Measurements from ENCODE around the gene ALKBH6.

ALKBH6 gene

DNA sequence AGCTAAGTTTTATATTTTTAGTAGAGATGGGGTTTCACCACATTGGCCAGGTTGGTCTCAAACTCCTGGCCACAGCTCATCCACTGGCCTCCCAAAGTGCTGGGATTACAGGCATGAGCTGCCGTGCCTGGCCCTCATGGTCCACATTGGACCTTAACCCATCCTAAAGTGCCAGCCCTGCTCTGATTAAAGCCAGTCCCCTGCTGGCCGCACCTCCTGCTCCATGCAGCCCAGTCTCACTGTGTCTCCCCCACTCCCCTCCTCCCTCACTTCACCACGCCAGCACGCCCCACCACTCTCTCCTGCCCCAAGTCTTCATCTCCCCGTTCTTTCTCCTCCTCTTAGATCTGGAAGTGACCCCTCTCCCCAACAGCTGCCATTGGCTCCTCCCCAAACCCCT, 35.7 kb downstream of the ALKBH6 start:
- H3K27ac ChIP-seq: no peak overlapping the region
- H3K4me3 ChIP-seq (ENCODE audit: low read depth in 1 of 2, low read length in 1 of 2): no peak overlapping the region
- H3K4me1 ChIP-seq (ENCODE audit: control insufficient read depth in 1 of 2, insufficient read depth in 1 of 2, low read depth in 1 of 2, low read length in 1 of 2): no peaks in the 10 kb centered on the region
- TF ChIP-seq, protein P1, sequence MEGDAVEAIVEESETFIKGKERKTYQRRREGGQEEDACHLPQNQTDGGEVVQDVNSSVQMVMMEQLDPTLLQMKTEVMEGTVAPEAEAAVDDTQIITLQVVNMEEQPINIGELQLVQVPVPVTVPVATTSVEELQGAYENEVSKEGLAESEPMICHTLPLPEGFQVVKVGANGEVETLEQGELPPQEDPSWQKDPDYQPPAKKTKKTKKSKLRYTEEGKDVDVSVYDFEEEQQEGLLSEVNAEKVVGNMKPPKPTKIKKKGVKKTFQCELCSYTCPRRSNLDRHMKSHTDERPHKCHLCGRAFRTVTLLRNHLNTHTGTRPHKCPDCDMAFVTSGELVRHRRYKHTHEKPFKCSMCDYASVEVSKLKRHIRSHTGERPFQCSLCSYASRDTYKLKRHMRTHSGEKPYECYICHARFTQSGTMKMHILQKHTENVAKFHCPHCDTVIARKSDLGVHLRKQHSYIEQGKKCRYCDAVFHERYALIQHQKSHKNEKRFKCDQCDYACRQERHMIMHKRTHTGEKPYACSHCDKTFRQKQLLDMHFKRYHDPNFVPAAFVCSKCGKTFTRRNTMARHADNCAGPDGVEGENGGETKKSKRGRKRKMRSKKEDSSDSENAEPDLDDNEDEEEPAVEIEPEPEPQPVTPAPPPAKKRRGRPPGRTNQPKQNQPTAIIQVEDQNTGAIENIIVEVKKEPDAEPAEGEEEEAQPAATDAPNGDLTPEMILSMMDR (IDR thresholded peaks at IDR 0.05): no peak
- H3K9me3 ChIP-seq: no peaks in the 10 kb centered on the region
- no peaks in the 10 kb centered on the region for H3K36me3 ChIP-seq
- peaks cover 58% of the 10 kb centered on the region for H3K27me3 ChIP-seq

DNA sequence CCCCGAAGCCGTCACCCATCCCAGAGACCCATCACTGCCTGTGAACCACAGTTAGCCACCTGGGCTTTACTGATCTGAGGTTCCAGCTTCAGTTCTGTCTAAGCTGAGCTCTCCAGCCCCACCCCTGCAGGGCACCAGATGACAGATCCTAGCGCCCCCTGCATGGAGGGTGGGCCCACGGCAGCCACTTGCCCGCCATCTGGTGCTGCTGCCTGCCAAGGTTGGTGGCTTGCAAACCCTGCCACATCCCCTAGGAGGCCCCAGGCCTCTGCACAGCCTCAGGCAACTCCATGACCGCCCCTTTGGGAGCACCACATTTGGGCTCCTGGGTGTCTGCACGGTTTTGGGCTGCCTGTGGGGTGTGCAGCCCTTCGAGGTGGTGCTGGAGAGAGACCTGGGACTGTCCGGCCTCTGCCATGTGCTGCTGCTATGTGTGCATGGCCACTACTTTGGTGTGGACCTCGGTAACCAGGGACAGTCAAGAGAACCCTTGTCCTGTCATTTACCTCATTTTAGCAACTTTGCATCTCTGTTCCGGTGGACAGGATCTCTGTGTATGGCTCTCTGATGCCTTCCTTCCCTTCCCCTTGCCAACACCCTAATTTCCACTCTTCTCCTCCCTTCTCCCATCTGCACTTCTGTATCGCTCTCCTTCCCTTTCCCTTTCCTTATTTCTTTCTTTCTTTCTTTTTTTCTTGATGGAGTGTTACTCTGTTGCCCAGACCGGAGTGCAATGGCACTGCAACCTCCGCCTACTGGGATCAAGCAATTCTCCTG, 36.4 kb downstream of the ALKBH6 start:
- Histone ChIP-seq H3K27me3 (peaks cover 52% of the 10 kb centered on the region), H3K4me1 (ENCODE audit: control insufficient read depth in 1 of 2, insufficient read depth in 1 of 2, low read depth in 1 of 2, low read length in 1 of 2) (no peaks in the 10 kb centered on the region), H3K9me3 (no peaks in the 10 kb centered on the region), H3K4me3 (ENCODE audit: low read depth in 1 of 2, low read length in 1 of 2) (no peak overlapping the region), H3K27ac (no peak overlapping the region), H3K36me3 (no peaks in the 10 kb centered on the region)
- TF ChIP-seq, protein P1 (IDR thresholded peaks at IDR 0.05): no peak

DNA sequence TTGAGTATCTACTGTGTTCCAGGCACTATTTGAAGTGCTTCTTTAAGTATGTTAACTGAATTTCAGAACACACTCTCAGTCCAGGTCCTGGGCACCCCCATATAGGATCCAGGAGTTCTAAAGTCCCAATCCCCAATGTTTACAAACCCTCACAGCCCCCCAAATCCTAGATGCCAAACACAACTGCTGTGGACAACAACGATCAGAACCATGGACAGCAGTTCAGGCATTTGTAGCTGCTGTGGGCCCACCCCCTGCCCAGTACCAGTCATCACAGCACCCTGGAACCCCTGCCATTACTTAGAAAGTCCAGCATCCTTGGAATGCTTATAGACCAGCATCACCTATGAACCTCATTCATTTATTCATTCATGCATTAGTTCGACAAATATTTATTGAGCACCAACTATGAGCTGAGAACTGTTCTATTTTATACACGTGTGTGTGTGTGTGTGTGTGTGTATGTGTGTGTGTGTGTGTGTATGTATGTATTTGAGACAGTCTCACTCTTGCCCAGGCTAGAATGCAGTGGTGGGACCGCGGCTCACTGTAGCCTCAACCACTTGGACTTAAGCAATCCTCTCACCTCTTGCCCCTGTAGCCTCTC, 38.3 kb downstream of the ALKBH6 start:
- TF ChIP-seq, protein P1 (IDR thresholded peaks at IDR 0.05): no peak
- H3K27ac ChIP-seq: no peak overlapping the region
- no peaks in the 10 kb centered on the region for H3K36me3 ChIP-seq
- H3K9me3 ChIP-seq: no peaks in the 10 kb centered on the region
- H3K27me3 ChIP-seq: peaks cover 39% of the 10 kb centered on the region
- no peak overlapping the region for H3K4me3 ChIP-seq (ENCODE audit: low read depth in 1 of 2, low read length in 1 of 2)
- no peaks in the 10 kb centered on the region for H3K4me1 ChIP-seq (ENCODE audit: control insufficient read depth in 1 of 2, insufficient read depth in 1 of 2, low read depth in 1 of 2, low read length in 1 of 2)

DNA sequence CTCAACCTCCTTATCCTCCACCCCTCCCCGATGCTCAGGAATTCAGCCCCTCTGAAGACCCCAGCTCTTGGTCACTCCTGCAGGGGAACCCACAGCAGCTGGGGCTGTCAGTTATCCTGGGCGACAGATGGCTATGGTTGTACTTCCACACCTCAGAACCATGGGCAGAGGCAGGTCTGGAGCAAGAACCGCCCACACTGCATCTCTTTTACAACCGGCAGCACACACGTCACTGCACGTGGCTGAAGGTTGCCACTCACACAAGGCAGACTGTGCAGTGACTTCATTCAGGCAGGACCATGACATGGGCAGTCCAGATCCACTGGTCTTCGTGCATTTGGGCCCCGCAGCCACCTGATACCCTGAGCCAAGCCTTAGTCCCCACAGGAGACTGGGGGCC, 40.5 kb downstream of the ALKBH6 start:
- Histone ChIP-seq H3K27ac (no peak overlapping the region), H3K4me3 (ENCODE audit: low read depth in 1 of 2, low read length in 1 of 2) (no peak overlapping the region), H3K36me3 (no peaks in the 10 kb centered on the region), H3K9me3 (no peaks in the 10 kb centered on the region), H3K27me3 (peaks cover 48% of the 10 kb centered on the region), H3K4me1 (ENCODE audit: control insufficient read depth in 1 of 2, insufficient read depth in 1 of 2, low read depth in 1 of 2, low read length in 1 of 2) (no peaks in the 10 kb centered on the region)
- TF ChIP-seq, protein P1 (IDR thresholded peaks at IDR 0.05): no peak

DNA sequence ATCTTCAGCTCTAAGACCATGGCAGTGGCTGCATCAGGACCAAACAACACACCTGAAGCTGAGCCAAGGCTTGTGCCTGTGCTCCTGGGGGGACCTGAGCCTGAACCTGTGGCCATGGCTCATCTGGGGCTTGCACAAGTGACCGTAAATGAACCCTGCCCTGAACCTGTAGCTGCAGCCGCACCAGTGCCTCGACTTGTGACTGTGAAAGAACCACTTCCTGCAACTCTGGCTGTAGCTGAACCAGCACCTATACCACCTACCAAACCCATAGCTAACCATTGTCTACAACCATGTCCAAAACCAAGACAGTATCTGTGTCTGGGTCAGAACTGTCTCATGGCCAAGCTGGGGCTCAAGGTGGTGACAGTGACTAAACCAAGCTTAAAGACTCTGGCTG, 47.2 kb downstream of the ALKBH6 start:
- TF ChIP-seq, protein P1 (IDR thresholded peaks at IDR 0.05): no peak
- no peaks in the 10 kb centered on the region for H3K36me3 ChIP-seq
- H3K4me3 ChIP-seq (ENCODE audit: low read depth in 1 of 2, low read length in 1 of 2): no peak overlapping the region
- H3K4me1 ChIP-seq (ENCODE audit: control insufficient read depth in 1 of 2, insufficient read depth in 1 of 2, low read depth in 1 of 2, low read length in 1 of 2): no peaks in the 10 kb centered on the region
- H3K27me3 ChIP-seq: peaks cover 63% of the 10 kb centered on the region
- no peak overlapping the region for H3K27ac ChIP-seq
- no peaks in the 10 kb centered on the region for H3K9me3 ChIP-seq
